Ureter (tissue), 1 donor: ENCODE measurements around the gene FSIP1. TPM values are rescaled to one million over a fixed set of nuclear protein-coding genes. Genes with fewer than 3 reads are reported as not detected.
A peak's percentile ranks its signal among the peaks of the same experiment; 100 is the strongest.
"Not testable (repeated sequence)": the region's sequence is repeated elsewhere in the genome, so short reads cannot be mapped to it uniquely, and the experiment has no call there.

ENCODE experiments used
- DNase-seq: peaks from one replicate; pipeline ENCODE4 v3.0.0-alpha.2; 2020; ENCODE audit warnings: low spot score
- total RNA-seq: library from RNA; stranded (reverse); gene quantifications from one replicate; pipeline ENCODE4 v1.2.4, GENCODE V29; 2023
- donor health status: DM: yes; HTN: yes; CAD: no.

FSIP1 gene
- total RNA-seq = 1.4 TPM

- peak; percentile 97 for DNase-seq
These were observed at the start of gene FSIP1 for GRCh38 chr15:39782441-39783138. TSS of gene FSIP1 (minus strand) at chr15:39782841. CDS start at chr15:39776524, 6,317 bp downstream.

- no peak for DNase-seq
These were observed 47.5 kb upstream of the FSIP1 start for GRCh38 chr15:39830166-39830565.

- no peak for DNase-seq
These were observed 45.8 kb upstream of the FSIP1 start for GRCh38 chr15:39828374-39828931.

GRCh38 chr15:39826975-39827374 is 44.3 kb upstream of the FSIP1 start:
- DNase-seq = no peak

- no peak for DNase-seq
These were observed 41.0 kb upstream of the FSIP1 start for GRCh38 chr15:39823634-39824033.

GRCh38 chr15:39820050-39820602 is 37.5 kb upstream of the FSIP1 start:
- no peak for DNase-seq

GRCh38 chr15:39819533-39819932 is 36.9 kb upstream of the FSIP1 start:
- no peak for DNase-seq

- no peak for DNase-seq
These were observed 35.3 kb upstream of the FSIP1 start for GRCh38 chr15:39817892-39818291.

- DNase-seq = no peak
These were observed 31.8 kb upstream of the FSIP1 start for GRCh38 chr15:39814489-39814888.

- DNase-seq = not testable (repeated sequence)
These were observed 30.0 kb upstream of the FSIP1 start for GRCh38 chr15:39812651-39813050.

GRCh38 chr15:39808909-39809308 is 26.3 kb upstream of the FSIP1 start:
- DNase-seq = no peak

GRCh38 chr15:39807791-39808190 is 25.1 kb upstream of the FSIP1 start:
- DNase-seq = no peak

GRCh38 chr15:39804026-39804425 is 21.4 kb upstream of the FSIP1 start:
- no peak for DNase-seq

- DNase-seq = no peak
These were observed 20.4 kb upstream of the FSIP1 start for GRCh38 chr15:39803016-39803415.

GRCh38 chr15:39801641-39802309 is 19.1 kb upstream of the FSIP1 start:
- no peak for DNase-seq

- no peak for DNase-seq
These were observed 16.9 kb upstream of the FSIP1 start for GRCh38 chr15:39799552-39800011.

GRCh38 chr15:39798382-39798781 is 15.7 kb upstream of the FSIP1 start:
- no peak for DNase-seq

GRCh38 chr15:39797407-39797806 is 14.8 kb upstream of the FSIP1 start:
- DNase-seq = no peak

GRCh38 chr15:39796601-39797000 is 14.0 kb upstream of the FSIP1 start:
- no peak for DNase-seq

- DNase-seq = no peak
These were observed 12.8 kb upstream of the FSIP1 start for GRCh38 chr15:39795486-39795885.

GRCh38 chr15:39794954-39795353 is 12.3 kb upstream of the FSIP1 start:
- DNase-seq = no peak

- no peak for DNase-seq
These were observed 11.3 kb upstream of the FSIP1 start for GRCh38 chr15:39793923-39794322.

- DNase-seq = no peak
These were observed 10.2 kb upstream of the FSIP1 start for GRCh38 chr15:39792844-39793335.
